Activated CD8-positive, alpha-beta memory T cell treated with anti-CD3 and anti-CD28 coated beads for 4 hours (primary cell): Measurements from ENCODE around the gene HMG20B.
"Not testable (repeated sequence)": the region's sequence is repeated elsewhere in the genome, so short reads cannot be mapped to it uniquely, and the experiment has no call there.

Source experiments
- DNase-seq, 2 donors: peaks; one replicate each; pipeline ENCODE4 v3.0.0-alpha.2; 2020; ENCODE audit warnings: low read depth in 2 of 2

The HMG20B gene

GRCh38 chr19:3572855-3573161 lies at the start of gene HMG20B:
TSS of gene HMG20B (plus strand) at chr19:3572944. CDS start at chr19:3573310, 366 bp downstream.
- DNase-seq: no peak

DNA sequence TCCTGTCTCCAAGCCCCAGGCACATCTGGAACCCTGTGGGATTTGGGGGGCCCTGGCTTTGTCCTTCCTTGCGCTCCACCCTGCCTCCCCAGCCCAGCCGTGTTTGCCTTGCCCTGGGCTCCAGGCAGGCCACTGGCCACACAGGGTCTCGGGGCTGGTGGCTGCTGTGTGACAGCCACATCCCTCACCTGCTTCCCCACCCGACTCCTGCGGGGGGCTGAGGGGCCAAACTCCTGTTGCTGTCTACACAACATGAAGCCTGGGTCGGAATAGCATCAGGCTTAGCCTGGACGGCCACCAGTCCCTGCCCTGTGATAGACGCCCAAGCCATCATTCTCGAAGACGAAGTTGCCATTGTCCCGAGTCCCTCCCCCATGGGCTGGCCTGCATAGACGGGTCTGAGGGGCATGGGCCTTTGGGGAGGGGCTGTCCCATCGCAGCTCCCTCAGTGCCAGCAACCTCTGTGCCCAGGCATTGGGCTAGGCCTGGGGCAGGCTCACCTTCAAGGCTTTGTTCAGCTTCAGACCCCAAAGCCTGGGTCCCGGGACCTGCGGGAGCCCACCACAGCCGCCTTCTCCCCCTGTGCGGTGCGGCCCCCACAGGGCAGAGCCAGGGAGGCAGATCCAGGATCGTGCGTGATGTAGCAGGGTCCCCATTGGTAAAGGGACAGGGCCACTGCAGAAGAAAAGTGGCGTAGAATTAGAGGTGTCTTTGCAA lies 49.2 kb upstream of the HMG20B start:
- no peak for DNase-seq

DNA sequence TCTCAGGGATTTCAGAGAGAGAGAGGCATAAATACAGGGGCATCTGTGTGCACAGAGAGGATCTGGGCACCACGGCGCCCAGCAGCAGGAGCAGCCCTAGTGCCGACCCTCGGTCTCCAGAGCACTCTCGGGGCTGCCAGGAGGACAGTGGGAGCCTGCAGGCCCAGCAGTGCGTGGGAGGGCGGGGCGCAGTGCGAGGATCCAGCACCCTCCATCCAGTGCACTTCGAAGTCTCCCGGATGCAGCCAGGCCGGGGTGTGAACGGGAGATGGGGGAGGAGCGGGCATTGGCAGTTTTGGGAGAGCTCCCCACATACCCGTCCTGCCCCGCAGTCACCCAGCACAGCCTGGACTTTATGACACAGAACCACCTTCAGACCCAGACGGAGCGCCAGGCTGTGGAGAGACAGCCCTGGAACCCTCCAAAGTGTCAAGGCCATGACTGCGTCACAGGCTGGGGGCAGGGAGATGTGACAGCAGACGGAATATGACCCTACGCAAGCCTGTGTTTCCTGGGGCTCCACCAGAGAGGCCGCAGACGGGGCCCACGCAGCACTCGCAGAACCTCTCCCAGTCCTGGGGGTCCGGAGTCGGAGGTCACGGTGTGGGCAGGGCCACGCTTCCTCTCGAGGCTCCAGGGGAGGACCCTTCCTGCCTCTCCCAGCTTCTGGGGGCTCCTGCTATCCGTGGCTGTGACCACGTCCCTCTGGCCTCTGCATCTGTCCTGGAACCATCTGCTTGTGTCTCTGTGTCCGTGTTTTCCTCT lies 48.5 kb upstream of the HMG20B start:
- DNase-seq: no peak

GRCh38 chr19:3524904-3525451 lies 47.8 kb upstream of the HMG20B start:
- DNase-seq: no peak

DNA sequence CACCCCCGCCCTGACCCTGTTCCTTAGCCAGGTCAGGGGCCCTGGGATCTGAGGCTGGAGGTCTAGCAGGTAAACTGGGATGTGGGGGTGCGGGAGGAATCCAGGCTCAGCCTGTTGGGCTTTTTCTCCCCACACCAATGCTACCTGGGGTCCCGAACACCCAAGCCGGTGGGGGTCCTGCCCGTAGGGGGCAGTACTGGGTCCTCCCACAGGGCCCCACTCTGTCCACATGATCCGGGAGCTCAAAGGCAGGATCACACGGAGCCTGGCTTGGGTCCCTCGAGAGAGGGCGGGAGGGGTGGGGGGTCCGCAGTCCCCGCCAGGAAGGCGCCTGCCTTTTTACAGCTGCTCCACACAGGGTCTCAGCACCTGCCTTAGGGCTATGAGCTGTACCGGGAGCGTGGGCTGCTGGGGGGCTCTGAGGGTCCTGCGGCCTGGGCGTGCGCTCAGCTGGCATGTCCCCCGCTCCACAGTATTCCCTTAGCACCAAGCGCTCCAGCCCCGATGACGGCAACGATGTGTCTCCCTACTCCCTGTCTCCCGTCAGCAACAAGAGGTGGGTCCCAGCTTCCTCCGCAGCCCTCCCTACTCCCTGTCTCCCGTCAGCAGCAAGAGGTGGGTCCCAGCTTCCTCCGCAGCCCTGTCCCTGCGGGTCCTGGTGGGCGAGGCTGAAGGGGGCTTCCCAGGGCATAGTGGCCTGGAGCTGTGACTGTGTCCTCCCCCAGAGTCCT lies 46.1 kb upstream of the HMG20B start:
- DNase-seq: no peak

- no peak for DNase-seq
Observed at GRCh38 chr19:3527238-3527910, 45.4 kb upstream of the HMG20B start.

DNA sequence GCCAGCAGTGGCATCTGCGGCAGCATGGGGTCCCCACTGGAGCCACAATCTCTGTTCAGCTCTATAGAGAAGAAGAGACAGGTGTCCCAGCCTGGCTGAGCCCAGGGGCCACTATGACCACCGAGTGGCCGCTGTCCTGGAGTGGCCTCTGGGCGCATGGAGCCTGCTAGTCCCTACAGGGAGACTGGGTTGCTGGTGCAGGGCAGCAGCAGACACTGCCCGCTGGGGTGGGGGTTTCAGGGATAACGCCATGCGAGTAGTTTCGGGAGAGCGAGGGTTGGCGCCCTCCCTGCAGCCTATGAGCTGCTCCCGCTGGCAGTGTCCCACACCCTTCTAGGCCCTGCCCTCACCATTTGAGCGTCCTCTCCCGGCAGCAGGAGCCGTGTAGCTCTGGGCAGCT lies 44.7 kb upstream of the HMG20B start:
- DNase-seq: no peak

DNA sequence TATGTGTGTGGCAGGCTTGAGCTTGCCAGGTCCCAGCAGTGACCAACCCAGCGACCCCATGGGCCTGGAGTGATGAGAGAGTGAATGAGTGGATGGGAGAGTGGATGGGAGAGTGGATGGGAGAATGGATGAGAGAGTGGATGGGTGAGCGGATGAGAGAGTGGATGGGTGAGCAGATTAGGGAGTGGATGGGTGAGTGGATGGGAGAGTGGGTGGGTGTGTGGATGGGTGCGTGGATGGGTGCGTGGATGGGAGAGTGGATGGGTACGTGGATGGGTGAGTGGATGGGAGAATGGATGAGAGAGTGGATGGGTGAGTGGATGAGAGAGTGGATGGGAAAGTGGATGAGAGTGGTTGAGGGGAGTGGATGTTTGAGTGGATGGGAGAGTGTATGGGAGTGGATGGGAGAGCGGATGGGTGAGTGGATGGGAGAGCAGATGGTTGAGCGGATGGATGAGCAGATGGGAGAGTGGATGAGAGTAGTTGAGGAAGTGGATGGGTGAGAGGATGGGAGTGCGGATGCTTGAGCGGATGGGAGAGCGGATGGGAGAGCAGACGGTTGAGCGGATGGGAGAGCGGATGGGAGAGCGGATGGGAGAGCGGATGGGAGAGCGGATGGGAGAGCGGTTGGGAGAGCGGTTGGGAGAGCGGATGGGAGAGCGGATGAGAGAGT lies 44.1 kb upstream of the HMG20B start:
- DNase-seq: no peak

GRCh38 chr19:3529299-3529698 lies 43.4 kb upstream of the HMG20B start:
- DNase-seq: not testable (repeated sequence)

- no peak for DNase-seq
Observed at GRCh38 chr19:3530389-3530788, 42.4 kb upstream of the HMG20B start.

- DNase-seq: no peak
Observed at GRCh38 chr19:3531716-3532115, 41.0 kb upstream of the HMG20B start.

GRCh38 chr19:3532154-3532786 lies 40.5 kb upstream of the HMG20B start:
- no peak for DNase-seq

DNA sequence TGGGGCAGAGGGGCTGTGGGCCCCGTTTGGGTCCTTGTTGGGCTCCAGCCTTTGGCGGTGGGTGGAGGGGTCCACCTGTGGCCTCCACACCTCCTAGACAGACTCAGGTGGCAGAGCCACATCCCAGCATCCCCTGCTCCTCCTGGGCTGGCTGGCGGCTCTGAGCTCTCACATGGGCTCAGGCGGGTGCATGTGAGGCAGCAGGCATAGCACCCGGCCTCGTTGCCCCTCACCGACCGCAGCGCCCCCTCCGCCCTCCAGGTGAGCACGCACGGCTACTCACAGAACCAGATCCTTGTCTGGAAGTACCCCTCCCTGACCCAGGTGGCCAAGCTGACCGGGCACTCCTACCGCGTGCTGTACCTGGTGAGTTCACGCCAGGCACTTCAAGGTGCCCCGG lies 39.7 kb upstream of the HMG20B start:
- DNase-seq: no peak

DNA sequence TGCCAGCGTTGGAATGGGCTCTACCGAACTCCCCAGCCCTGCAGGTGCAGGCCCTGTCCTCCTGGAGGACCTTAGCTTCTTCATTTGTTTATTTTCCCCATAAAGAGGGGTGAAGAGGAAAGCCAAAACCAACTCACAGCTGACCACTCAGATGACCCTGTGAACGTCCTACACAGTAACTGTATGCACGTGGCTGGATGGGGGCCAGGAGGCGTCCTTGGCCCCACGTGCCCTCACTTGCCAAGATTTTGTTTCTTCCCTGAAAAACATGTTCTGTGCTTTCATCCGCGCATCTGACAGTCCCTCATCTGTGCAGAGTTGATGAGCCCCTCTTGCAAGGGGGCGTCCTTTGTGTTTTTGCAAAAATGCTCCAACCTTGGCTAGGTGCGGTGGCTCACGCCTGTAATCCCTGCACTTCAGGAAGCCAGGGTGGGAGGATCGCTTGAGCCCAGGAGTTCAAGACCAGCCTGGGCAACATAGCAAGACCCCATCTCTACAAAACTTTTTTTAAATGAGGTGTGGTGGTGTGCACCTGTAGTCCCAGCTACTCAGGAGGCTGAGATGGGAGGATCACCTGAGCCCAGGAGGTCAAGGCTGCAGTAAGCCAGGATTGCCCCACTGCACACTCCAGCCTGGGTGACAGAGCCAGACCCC lies 39.1 kb upstream of the HMG20B start:
- no peak for DNase-seq

- DNase-seq: no peak
Observed at GRCh38 chr19:3534375-3535234, 38.1 kb upstream of the HMG20B start.

DNA sequence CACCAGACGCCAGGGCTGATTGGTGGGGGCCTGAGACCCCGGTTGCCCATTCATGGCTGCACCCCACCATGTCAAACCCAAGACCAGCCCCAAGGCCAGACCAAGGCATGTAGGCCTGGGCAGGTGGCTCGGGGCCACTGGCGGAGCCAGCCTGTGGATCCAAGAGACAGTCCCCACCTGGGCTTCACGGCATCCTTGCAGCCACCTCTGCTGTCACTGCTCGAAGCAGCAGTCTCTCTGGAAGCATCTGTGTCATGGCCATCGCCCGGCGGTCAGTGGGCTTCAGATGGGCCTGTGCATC lies 37.6 kb upstream of the HMG20B start:
- DNase-seq: no peak

DNA sequence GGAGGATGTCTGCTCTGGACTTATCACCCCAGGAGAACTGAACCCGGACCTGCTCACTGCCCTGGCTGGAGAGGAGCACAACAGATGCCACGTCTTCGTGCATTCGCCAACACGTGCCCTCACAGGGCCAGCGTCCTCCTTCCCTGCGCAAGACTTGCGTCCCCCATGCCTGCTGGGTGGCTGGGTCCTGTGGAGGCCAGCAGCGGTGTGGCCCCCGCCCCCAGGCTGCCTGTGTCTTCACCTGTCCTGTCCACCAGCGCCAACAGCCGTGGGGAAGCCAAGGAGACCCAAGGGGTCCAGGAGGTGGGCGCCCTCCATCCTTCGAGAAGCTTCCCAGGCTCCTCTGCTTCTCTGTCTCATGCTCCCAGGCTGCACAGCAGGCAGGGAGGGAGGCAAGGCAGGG lies 37.2 kb upstream of the HMG20B start:
- no peak for DNase-seq

GRCh38 chr19:3535981-3536380 lies 36.8 kb upstream of the HMG20B start:
- DNase-seq: no peak

GRCh38 chr19:3536429-3537100 lies 36.2 kb upstream of the HMG20B start:
- no peak for DNase-seq
